Caco-2 (cell line): ENCODE measurements around the gene COLEC11. TPM values are rescaled to one million over a fixed set of nuclear protein-coding genes. Genes with fewer than 3 reads are reported as not detected.

ENCODE experiments used
- BruUV-seq: library from RNA; stranded (reverse); fragments of 400-500 nt; replicated peaks from 2 replicates; lab custom pipeline; 2021; lab: Mats Ljungman, UMichigan
- CTCF ChIA-PET: fragments of 300-600 bp; sonication (Branson Sonifier 250); formaldehyde crosslinking; loops from one replicate; lab custom pipeline; 2022; ENCODE audit warnings: antibody characterized with exemption; lab: Charles Lee
- POLR2A ChIA-PET: fragments of 300-600 bp; sonication (Branson Sonifier 250); formaldehyde crosslinking; loops from one replicate; lab custom pipeline; 2022; ENCODE audit warnings: antibody characterized with exemption; lab: Charles Lee
- DNase-seq, 2 experiments: peaks; one replicate each; pipeline versions ENCODE4 v3.0.0 to v3.0.0-alpha.2; 2020 to 2022
- H3K27me3 ChIP-seq: replicated peaks from 2 replicates; pipeline ENCODE4 v1.6.0; 2011; ENCODE audit warnings: low read length; ENCODE audit not compliant: control insufficient read depth, insufficient read depth
- H3K36me3 ChIP-seq: 2 replicates; pipeline ENCODE4 v1.5.1; 2011; ENCODE audit warnings: low read length; ENCODE audit not compliant: control insufficient read depth, insufficient read depth
- H3K4me1 ChIP-seq: fragments of 250-450 bp; sonication (Bioruptor Pico); 2 replicates; pipeline ENCODE4 v1.5.1; 2020; ENCODE audit warnings: mild to moderate bottlenecking
- H3K4me3 ChIP-seq: 2 replicates; pipeline ENCODE4 v1.5.1; 2011; ENCODE audit warnings: low read depth, mild to moderate bottlenecking, control low read depth, low read length
- H3K9me3 ChIP-seq: fragments of 250-450 bp; sonication (Bioruptor Pico); 2 replicates; pipeline ENCODE4 v1.5.1; 2020; ENCODE audit warnings: mild to moderate bottlenecking, moderate library complexity
- H3K27ac Mint-ChIP-seq: one replicate; pipeline ENCODE4 v1.8.0; 2022; ENCODE audit warnings: mixed read lengths; ENCODE audit not compliant: unreplicated experiment
- H3K27me3 Mint-ChIP-seq: one replicate; pipeline ENCODE4 v1.8.0; 2022; ENCODE audit warnings: mixed read lengths; ENCODE audit not compliant: insufficient read depth, unreplicated experiment
- H3K36me3 Mint-ChIP-seq: one replicate; pipeline ENCODE4 v1.8.0; 2022; ENCODE audit warnings: mild to moderate bottlenecking, mixed read lengths; ENCODE audit not compliant: insufficient read depth, unreplicated experiment
- H3K4me1 Mint-ChIP-seq: one replicate; pipeline ENCODE4 v1.8.0; 2022; ENCODE audit warnings: low read depth, mixed read lengths; ENCODE audit not compliant: unreplicated experiment
- H3K4me3 Mint-ChIP-seq: one replicate; pipeline ENCODE4 v1.8.0; 2022; ENCODE audit warnings: mild to moderate bottlenecking, moderate library complexity, mixed read lengths; ENCODE audit not compliant: unreplicated experiment
- H3K9me3 Mint-ChIP-seq: one replicate; pipeline ENCODE4 v1.8.0; 2022; ENCODE audit warnings: mixed read lengths; ENCODE audit not compliant: unreplicated experiment
- CTCF ChIP-seq, 2 experiments: fragments of 200-600 bp in 1 of 2; IDR thresholded peaks; 1 replicate in 1 of 2; 2 replicates in 1 of 2; pipeline versions ENCODE4 v1.5.1 to v1.8.0; 2011 to 2022; ENCODE audit warnings: antibody characterized with exemption in 1 of 2, control low read depth in 1 of 2, inconsistent platforms in 1 of 2, low read depth in 1 of 2, low read length in 1 of 2, mild to moderate bottlenecking in 1 of 2, moderate library complexity in 1 of 2; ENCODE audit not compliant: insufficient read depth in 1 of 2, severe bottlenecking in 1 of 2, unreplicated experiment in 1 of 2
- intact Hi-C: fragments of 100-400 bp; cut with micrococcal nuclease; formaldehyde crosslinking; loops from one replicate; pipeline ENCODE4 v1.10.0; 2022; ENCODE audit not compliant: unreplicated experiment
- total RNA-seq: library from RNA; stranded (reverse); gene quantifications from 2 replicates; pipeline ENCODE4 v1.2.3, GENCODE V29; 2022

COLEC11 gene
- total RNA-seq, 1 experiment from 2014 or later, result not detected

GRCh38 chr2:3587021-3587420, 7.9 kb upstream of the COLEC11 start:
- no peak for TF ChIP-seq CTCF (IDR thresholded peaks at IDR 0.05; ENCODE audit: insufficient read depth in 1 of 2, low read depth in 1 of 2, low read length in 1 of 2, severe bottlenecking in 1 of 2, unreplicated experiment in 1 of 2)
- Histone ChIP-seq H3K36me3 (no peaks in the 10 kb centered on the region), H3K4me1 (peaks cover 14% of the 10 kb centered on the region), H3K9me3 (no peaks in the 10 kb centered on the region), H3K27me3 (no peaks in the 10 kb centered on the region), H3K4me3 (no peak overlapping the region)
- no TSS peak for BruUV-seq
- H3K4me3 Mint-ChIP-seq, result no peak overlapping the region
- POLR2A ChIA-PET, result no interaction called here
- DNase-seq, result no peak
- no peak overlapping the region for H3K27ac Mint-ChIP-seq
- no peaks in the 10 kb centered on the region for H3K9me3 Mint-ChIP-seq
- peaks cover 46% of the 10 kb centered on the region for H3K36me3 Mint-ChIP-seq
- H3K4me1 Mint-ChIP-seq, result no peaks in the 10 kb centered on the region
- intact Hi-C loops, result no loop called here
- no peaks in the 10 kb centered on the region for H3K27me3 Mint-ChIP-seq
- CTCF ChIA-PET, result no interaction called here

- H3K4me3 ChIP-seq, result no peak overlapping the region
- no peak for DNase-seq
- no peaks in the 10 kb centered on the region for H3K4me1 Mint-ChIP-seq
- no peak for TF ChIP-seq CTCF (IDR thresholded peaks at IDR 0.05; ENCODE audit: insufficient read depth in 1 of 2, low read depth in 1 of 2, low read length in 1 of 2, severe bottlenecking in 1 of 2, unreplicated experiment in 1 of 2)
- CTCF ChIA-PET, result no interaction called here
- H3K9me3 ChIP-seq, result no peaks in the 10 kb centered on the region
- no peaks in the 10 kb centered on the region for H3K27me3 Mint-ChIP-seq
- BruUV-seq, result no TSS peak
- peaks cover 41% of the 10 kb centered on the region for H3K36me3 Mint-ChIP-seq
- POLR2A ChIA-PET, result no interaction called here
- intact Hi-C loops, result no loop called here
- H3K4me1 ChIP-seq, result peaks cover 14% of the 10 kb centered on the region
- H3K9me3 Mint-ChIP-seq, result no peaks in the 10 kb centered on the region
- H3K27me3 ChIP-seq, result no peaks in the 10 kb centered on the region
- no peaks in the 10 kb centered on the region for H3K36me3 ChIP-seq
- H3K27ac Mint-ChIP-seq, result no peak overlapping the region
- no peak overlapping the region for H3K4me3 Mint-ChIP-seq
These were observed 7.5 kb upstream of the COLEC11 start for GRCh38 chr2:3587432-3587831.

- Histone ChIP-seq H3K36me3 (no peaks in the 10 kb centered on the region), H3K4me3 (no peak overlapping the region), H3K9me3 (no peaks in the 10 kb centered on the region), H3K27me3 (no peaks in the 10 kb centered on the region), H3K4me1 (peaks cover 14% of the 10 kb centered on the region)
- no peak for DNase-seq
- no peak for TF ChIP-seq CTCF (IDR thresholded peaks at IDR 0.05; ENCODE audit: insufficient read depth in 1 of 2, low read depth in 1 of 2, low read length in 1 of 2, severe bottlenecking in 1 of 2, unreplicated experiment in 1 of 2)
- Mint-ChIP-seq H3K9me3 (no peaks in the 10 kb centered on the region), H3K4me3 (no peak overlapping the region), H3K4me1 (no peaks in the 10 kb centered on the region), H3K27ac (no peak overlapping the region), H3K36me3 (peaks cover 35% of the 10 kb centered on the region), H3K27me3 (no peaks in the 10 kb centered on the region)
- CTCF ChIA-PET, result no interaction called here
- intact Hi-C loops, result no loop called here
- POLR2A ChIA-PET, result interaction anchor here (0.6 kb wide), 1 partner anchor 131 kb away, joined by 3 read pairs; no protein-coding TSS in a partner anchor
- no TSS peak for BruUV-seq
These were observed 6.8 kb upstream of the COLEC11 start for GRCh38 chr2:3588084-3588483.
